Astrocyte (in vitro differentiated cells and primary cell): ENCODE measurements around the gene PCED1B.

Source experiments
- EZH2 ChIP-seq: IDR thresholded peaks from 2 replicates; pipeline ENCODE4 v1.6.1; 2012; ENCODE audit warnings: mild to moderate bottlenecking, low read length, inconsistent platforms; ENCODE audit not compliant: insufficient read depth
- TF ChIP-seq, protein P1 (sequence below): IDR thresholded peaks from 2 replicates; pipeline ENCODE4 v1.5.1; 2011; ENCODE audit warnings: low read depth, mild to moderate bottlenecking, inconsistent platforms, low read length, moderate library complexity; ENCODE audit not compliant: insufficient read depth

DNA sequence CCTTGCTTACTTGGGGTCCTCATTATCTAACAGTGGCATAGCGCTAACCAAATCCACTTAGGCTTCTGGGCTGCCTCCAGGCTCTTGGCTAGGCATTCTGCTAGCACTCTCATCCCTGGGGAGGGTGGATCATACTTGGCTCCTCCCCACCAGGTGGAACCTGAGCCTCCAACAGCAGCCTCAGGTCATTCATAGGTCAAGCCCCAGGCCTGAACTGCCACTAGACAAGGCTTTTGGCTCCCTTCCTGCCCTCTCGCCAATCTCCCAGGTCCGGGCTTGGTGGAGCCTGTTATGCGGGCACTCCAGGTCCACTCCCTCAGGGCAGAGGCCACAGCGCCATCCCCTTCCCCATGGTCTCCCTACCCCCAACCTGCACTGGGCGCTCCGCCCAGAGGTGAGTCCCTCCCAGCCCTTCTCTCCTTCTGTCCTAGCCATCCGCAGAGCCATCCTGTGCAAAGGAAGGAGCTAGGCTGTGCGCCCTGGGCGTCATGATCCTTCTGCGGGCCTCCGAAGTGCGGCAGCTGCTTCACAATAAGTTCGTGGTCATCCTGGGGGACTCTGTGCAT lies 155.2 kb downstream of the PCED1B start:
- no peak for TF ChIP-seq EZH2
- TF ChIP-seq, protein P1, sequence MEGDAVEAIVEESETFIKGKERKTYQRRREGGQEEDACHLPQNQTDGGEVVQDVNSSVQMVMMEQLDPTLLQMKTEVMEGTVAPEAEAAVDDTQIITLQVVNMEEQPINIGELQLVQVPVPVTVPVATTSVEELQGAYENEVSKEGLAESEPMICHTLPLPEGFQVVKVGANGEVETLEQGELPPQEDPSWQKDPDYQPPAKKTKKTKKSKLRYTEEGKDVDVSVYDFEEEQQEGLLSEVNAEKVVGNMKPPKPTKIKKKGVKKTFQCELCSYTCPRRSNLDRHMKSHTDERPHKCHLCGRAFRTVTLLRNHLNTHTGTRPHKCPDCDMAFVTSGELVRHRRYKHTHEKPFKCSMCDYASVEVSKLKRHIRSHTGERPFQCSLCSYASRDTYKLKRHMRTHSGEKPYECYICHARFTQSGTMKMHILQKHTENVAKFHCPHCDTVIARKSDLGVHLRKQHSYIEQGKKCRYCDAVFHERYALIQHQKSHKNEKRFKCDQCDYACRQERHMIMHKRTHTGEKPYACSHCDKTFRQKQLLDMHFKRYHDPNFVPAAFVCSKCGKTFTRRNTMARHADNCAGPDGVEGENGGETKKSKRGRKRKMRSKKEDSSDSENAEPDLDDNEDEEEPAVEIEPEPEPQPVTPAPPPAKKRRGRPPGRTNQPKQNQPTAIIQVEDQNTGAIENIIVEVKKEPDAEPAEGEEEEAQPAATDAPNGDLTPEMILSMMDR: no peak
